ENCODE data around the gene KRT7. TPM values are rescaled to one million over a fixed set of nuclear protein-coding genes. Genes with fewer than 3 reads are reported as not detected.
"Not testable (repeated sequence)": the region's sequence is repeated elsewhere in the genome, so short reads cannot be mapped to it uniquely, and the experiment has no call there.

The KRT7 gene
- total RNA-seq, 4 donors from 2014 or later: 333 to 826 (median 460) TPM

DNA sequence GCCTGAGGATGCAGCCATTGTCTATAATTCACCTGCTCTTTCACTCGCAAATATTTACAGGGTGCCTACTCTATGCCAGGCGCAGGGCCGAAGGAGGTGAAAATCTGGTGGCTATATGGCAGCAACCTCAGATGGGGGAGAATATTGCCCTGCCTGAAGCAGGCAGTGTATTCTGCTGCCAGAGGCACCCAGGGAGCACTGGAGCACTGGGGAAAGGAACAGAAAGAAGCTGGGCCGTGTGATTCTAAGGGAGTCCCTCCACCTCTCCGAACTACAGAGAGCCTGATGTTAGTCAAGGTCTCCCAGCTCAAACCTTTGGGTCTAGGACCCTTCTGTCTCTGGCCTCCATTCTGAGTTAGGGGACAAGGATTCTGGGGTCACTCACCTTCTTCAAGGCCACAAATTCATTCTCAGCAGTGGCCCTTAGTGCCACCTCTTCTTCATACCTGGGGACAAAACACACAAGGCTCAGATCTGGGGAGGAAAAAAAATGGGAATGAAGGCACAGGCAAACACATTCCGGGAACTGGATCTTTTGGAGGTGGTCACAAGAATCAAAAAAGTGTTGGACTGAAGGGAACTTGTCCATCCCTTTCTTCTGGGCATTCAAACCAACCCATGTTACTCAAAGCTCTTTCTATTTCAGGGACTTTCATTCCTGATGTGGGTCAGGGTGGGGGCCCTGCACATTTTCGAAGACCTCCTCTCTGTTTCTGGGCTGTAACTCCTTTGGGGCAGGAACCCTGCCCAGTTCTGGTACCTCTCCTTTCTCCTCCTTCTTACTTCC is 22.1 kb downstream of the KRT7 start:
- Histone ChIP-seq H3K27ac (no peak overlapping the region), H3K36me3 (no peaks in the 10 kb centered on the region), H3K9me3 (no peaks in the 10 kb centered on the region), H3K4me3 (replicated peaks in 1 of 3) (no peak overlapping the region), H3K27me3 (no peaks in the 10 kb centered on the region), H3K4me1 (peaks cover 6 to 9% of the 10 kb centered on the region in 2 donors)
- intact Hi-C loops (cut with DNase I): no loop called here
- 71 to 73% methylated on average over 7 of the region's 7 CpGs for WGBS, 2 donors
- TF ChIP-seq, protein P1, sequence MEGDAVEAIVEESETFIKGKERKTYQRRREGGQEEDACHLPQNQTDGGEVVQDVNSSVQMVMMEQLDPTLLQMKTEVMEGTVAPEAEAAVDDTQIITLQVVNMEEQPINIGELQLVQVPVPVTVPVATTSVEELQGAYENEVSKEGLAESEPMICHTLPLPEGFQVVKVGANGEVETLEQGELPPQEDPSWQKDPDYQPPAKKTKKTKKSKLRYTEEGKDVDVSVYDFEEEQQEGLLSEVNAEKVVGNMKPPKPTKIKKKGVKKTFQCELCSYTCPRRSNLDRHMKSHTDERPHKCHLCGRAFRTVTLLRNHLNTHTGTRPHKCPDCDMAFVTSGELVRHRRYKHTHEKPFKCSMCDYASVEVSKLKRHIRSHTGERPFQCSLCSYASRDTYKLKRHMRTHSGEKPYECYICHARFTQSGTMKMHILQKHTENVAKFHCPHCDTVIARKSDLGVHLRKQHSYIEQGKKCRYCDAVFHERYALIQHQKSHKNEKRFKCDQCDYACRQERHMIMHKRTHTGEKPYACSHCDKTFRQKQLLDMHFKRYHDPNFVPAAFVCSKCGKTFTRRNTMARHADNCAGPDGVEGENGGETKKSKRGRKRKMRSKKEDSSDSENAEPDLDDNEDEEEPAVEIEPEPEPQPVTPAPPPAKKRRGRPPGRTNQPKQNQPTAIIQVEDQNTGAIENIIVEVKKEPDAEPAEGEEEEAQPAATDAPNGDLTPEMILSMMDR (IDR thresholded peaks at IDR 0.05): no peak
- no peak for TF ChIP-seq POLR2A (IDR thresholded peaks at IDR 0.05)
- no peak for DNase-seq

DNA sequence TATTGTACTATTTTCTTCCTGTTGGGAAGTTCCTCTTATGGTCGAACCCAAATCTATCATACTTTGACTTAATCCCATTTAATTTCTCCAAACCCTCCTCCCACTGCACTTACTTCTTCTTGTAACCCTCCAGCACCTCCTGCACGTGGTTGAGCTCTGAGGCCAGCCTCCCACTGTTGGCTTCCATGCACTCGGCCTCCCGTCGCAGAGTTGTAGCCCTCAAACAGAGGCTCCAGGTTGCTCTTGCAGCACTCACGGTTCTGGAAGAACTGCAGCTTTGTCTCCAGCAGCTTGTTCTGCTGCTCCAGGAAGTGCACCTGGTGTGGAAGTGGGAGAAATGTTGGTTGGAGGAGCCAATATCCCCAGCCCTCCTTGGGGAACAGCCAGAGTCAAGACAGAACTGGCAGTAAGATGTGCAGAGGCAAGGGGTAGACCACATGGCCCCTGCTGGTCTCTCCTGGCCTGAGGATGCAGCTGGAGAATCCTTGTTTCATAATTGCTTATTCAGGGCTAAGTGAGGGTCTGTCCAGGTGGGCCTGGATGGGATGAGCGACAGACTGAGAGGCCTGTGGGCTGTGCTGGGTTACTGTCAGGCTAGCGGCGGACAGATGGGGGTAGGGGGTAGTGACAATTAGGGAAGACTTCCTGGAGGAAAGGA is 23.0 kb downstream of the KRT7 start:
- TF ChIP-seq, protein P1 (IDR thresholded peaks at IDR 0.05): no peak
- no peak for TF ChIP-seq POLR2A (IDR thresholded peaks at IDR 0.05)
- Histone ChIP-seq H3K27ac (no peak overlapping the region), H3K9me3 (no peaks in the 10 kb centered on the region), H3K4me1 (peaks cover 6 to 8% of the 10 kb centered on the region in 2 donors), H3K4me3 (replicated peaks in 1 of 3) (no peak overlapping the region), H3K36me3 (no peaks in the 10 kb centered on the region), H3K27me3 (no peaks in the 10 kb centered on the region)
- DNase-seq: no peak
- 91 to 95% methylated on average over 9 of the region's 9 CpGs for WGBS, 2 donors
- intact Hi-C loops (cut with DNase I): no loop called here

DNA sequence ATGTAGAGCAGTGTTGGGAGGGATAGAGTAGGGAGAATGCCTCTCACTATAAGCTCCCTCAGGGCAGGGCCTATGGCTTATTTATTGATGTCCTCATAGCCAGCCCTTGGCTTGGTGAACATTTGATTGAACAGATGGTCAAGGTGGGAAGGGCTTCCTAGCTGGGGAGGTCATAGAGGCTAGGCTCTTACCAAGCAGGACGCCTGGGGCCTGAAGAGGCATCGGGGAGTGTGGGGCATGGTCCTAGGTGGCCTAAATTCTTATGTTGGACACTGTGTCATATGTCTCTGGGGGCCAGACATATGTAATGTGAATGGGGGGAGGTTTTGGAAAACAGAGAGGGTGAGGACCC is 23.5 kb downstream of the KRT7 start:
- Histone ChIP-seq H3K36me3 (no peaks in the 10 kb centered on the region), H3K27ac (no peak overlapping the region), H3K9me3 (no peaks in the 10 kb centered on the region), H3K27me3 (no peaks in the 10 kb centered on the region), H3K4me1 (peaks cover 6 to 8% of the 10 kb centered on the region in 2 donors), H3K4me3 (replicated peaks in 1 of 3) (no peak overlapping the region)
- no peak for DNase-seq
- intact Hi-C loops (cut with DNase I): no loop called here
- 48 to 82% methylated on average over 2 of the region's 2 CpGs for WGBS, 2 donors
- TF ChIP-seq, protein P1 (IDR thresholded peaks at IDR 0.05): no peak
- TF ChIP-seq POLR2A (IDR thresholded peaks at IDR 0.05): no peak

DNA sequence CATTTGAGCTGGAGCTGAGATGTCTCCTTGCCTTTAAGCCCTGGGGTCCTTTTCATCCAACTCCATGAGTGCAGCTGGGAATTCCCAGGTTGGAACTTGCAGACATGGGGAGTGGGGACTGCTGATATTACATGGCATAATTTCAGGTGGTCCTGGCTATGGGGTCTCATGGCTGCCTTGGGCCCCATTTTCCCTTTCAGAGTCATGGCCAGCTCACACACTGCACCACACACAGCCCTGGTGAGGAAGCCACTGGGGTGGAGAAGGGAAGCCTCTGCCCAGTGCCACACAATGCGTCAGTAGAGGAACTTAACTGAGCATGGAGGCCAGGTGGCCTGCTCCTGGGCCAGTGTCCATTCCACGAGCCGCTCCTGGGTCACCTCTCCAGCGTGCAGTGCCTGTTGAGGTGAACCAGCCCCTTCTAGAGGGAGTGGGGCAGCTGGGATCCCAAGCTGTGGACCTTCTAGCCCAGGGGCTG is 24.1 kb downstream of the KRT7 start:
- Histone ChIP-seq H3K36me3 (no peaks in the 10 kb centered on the region), H3K4me3 (replicated peaks in 1 of 3) (no peak overlapping the region), H3K27me3 (no peaks in the 10 kb centered on the region), H3K27ac (no peak overlapping the region), H3K4me1 (peaks cover 6 to 8% of the 10 kb centered on the region in 2 donors), H3K9me3 (no peaks in the 10 kb centered on the region)
- intact Hi-C loops (cut with DNase I): no loop called here
- WGBS, 2 donors: 90 to 92% methylated on average over 2 to 4 of the region's 4 CpGs
- no peak for TF ChIP-seq POLR2A (IDR thresholded peaks at IDR 0.05)
- TF ChIP-seq, protein P1 (IDR thresholded peaks at IDR 0.05): no peak
- no peak for DNase-seq

DNA sequence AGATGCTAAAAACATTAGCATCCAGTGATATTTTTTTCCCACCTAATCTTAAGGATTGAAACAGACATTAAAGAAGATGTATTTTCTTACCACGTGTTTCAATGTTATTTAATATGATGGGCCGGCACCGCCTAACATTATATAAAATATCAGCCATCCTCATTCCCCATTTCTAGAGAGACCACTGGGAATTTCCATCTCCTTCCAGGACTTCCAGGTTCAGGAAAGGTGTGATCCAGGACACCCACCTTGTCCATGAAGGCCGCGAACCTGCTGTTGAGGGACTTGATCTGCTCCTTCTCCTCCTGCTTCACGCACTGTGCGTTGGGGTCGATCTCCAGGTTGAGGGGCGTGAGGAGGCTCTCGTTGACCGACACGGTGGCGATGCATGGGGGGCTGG is 24.9 kb downstream of the KRT7 start:
- intact Hi-C loops (cut with DNase I); H3K4me3 ChIP-seq (replicated peaks in 1 of 3); H3K36me3 ChIP-seq; H3K27ac ChIP-seq; DNase-seq; H3K4me1 ChIP-seq; H3K9me3 ChIP-seq; H3K27me3 ChIP-seq: not testable (repeated sequence)
- WGBS, 2 donors: 60 to 77% methylated on average over 5 to 12 of the region's 13 CpGs

Data from thyroid gland (tissue), 4 donors.